ENCODE measurements around the gene AMIGO1.

GRCh38 chr1:109508873-109509175 is 703 bp downstream of the AMIGO1 start:
- TF ChIP-seq POLR2A (IDR thresholded peaks at IDR 0.05) (no peak), CTCF (IDR thresholded peaks at IDR 0.05) (no peak), EP300 (IDR thresholded peaks at IDR 0.05) (no peak)
